Neural crest cell (in vitro differentiated cells): Measurements from ENCODE around the gene C21orf58. TPM values are rescaled to one million over a fixed set of nuclear protein-coding genes. Genes with fewer than 3 reads are reported as not detected.

Experiments used
- DNase-seq: peaks from one replicate; pipeline ENCODE4 v3.0.0; 2021; ENCODE audit warnings: low read depth, mixed read lengths, low spot score
- H3K27ac Mint-ChIP-seq: one replicate; pipeline ENCODE4 v1.8.0; 2021; ENCODE audit warnings: mild to moderate bottlenecking, mixed read lengths; ENCODE audit not compliant: unreplicated experiment
- H3K27me3 Mint-ChIP-seq: 2 replicates; pipeline ENCODE4 v1.8.0; 2021; ENCODE audit warnings: low read depth, mild to moderate bottlenecking, mixed read lengths
- H3K36me3 Mint-ChIP-seq: 2 replicates; pipeline ENCODE4 v1.8.0; 2021; ENCODE audit warnings: low read depth, mild to moderate bottlenecking, mixed read lengths
- H3K4me1 Mint-ChIP-seq: 2 replicates; pipeline ENCODE4 v1.8.0; 2021; ENCODE audit warnings: mixed read lengths
- H3K4me3 Mint-ChIP-seq: one replicate; pipeline ENCODE4 v1.8.0; 2021; ENCODE audit warnings: mild to moderate bottlenecking, mixed read lengths
- H3K9me3 Mint-ChIP-seq: 2 replicates; pipeline ENCODE4 v1.8.0; 2021; ENCODE audit warnings: mixed read lengths
- total RNA-seq: library from RNA; stranded (reverse); gene quantifications from 2 replicates; pipeline ENCODE4 v1.2.1, GENCODE V29; 2021
- TF ChIP-seq, protein P1 (sequence below): fragments of 200-600 bp; sonication (generic); conservative IDR thresholded peaks from 2 replicates; pipeline ENCODE4 v1.5.0; 2021; ENCODE audit warnings: antibody characterized with exemption, mild to moderate bottlenecking

C21orf58 gene
- total RNA-seq, 1 donor from 2014 or later, result 61.5 TPM

DNA sequence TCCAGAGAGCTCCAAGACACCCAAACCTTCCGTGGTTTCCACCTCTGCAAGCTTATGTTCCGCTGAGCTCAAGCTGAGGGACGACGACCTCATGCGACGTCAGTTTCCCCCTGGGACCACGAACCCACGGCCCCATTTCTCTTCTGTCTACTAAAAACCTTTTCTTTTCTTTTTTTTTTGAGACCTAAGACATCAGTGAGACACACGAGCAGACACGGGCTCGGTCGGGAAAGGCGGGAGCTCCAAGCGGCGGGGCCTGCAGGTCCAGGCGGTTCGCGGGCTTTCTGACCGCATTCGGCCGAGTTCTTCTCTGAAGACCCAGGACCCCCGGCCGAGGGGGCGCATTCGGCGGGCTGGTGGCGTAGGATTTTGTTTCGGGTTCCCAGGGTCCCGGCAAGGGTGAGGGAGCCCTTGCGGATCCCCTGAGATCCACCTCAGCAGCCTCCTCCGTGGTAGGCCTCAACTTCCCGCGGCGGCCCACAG lies 402 bp downstream of the C21orf58 start:
- Mint-ChIP-seq H3K9me3 (no peaks in the 10 kb centered on the region), H3K27ac (peak overlapping the region; percentile 99), H3K36me3 (peaks cover 15% of the 10 kb centered on the region), H3K27me3 (no peaks in the 10 kb centered on the region), H3K4me1 (peaks cover 40% of the 10 kb centered on the region), H3K4me3 (peak overlapping the region; percentile 97)
- no peak for DNase-seq
- TF ChIP-seq, protein P1, sequence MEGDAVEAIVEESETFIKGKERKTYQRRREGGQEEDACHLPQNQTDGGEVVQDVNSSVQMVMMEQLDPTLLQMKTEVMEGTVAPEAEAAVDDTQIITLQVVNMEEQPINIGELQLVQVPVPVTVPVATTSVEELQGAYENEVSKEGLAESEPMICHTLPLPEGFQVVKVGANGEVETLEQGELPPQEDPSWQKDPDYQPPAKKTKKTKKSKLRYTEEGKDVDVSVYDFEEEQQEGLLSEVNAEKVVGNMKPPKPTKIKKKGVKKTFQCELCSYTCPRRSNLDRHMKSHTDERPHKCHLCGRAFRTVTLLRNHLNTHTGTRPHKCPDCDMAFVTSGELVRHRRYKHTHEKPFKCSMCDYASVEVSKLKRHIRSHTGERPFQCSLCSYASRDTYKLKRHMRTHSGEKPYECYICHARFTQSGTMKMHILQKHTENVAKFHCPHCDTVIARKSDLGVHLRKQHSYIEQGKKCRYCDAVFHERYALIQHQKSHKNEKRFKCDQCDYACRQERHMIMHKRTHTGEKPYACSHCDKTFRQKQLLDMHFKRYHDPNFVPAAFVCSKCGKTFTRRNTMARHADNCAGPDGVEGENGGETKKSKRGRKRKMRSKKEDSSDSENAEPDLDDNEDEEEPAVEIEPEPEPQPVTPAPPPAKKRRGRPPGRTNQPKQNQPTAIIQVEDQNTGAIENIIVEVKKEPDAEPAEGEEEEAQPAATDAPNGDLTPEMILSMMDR, result no peak

DNA sequence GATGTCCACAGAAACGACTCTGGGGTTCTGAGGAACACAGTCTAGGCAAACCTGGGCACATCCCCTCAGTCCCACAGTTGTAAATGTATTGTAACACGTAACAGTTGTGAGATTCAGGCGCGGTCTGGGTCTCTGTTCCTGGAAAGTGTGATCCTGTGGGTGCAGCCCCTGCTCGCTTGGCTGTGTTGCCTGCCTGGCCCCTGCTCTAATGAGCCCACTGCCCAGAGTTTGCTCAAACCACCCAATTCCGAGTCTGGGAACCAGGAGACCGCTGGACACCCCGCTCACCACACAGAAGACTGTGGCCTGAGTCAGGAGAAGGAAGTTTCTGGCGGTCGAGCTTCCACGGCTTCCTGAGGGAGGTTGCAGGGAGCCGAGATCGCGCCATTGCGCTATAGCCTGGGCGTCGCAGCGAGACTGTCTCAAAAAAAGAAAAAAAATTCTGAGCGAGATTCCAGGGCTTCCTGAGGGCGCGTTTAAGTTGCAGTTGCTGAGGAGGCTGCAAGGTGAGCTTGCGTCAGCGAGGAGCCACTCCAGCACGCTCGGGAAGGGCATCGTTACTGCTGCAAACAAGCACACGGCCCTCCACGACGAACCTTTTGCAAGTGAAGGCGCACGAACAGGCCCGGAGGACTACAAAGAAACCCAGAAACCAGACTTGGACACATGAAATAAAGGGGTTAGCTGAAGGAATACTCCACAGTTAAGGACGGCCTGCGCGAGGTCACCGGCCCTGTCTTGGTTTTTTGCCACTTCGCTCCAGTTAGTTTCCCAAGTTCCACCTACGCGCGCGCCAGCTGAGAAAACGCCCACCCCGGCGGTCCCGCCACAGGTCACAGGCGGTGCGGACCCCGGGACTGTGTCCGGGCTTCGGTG lies 1.1 kb downstream of the C21orf58 start:
- DNase-seq, result no peak
- Mint-ChIP-seq H3K36me3 (peaks cover 15% of the 10 kb centered on the region), H3K27ac (peak overlapping the region; percentile 99), H3K9me3 (no peaks in the 10 kb centered on the region), H3K4me3 (peak overlapping the region; percentile 97), H3K4me1 (peaks cover 40% of the 10 kb centered on the region), H3K27me3 (no peaks in the 10 kb centered on the region)
- TF ChIP-seq, protein P1, result no peak

DNA sequence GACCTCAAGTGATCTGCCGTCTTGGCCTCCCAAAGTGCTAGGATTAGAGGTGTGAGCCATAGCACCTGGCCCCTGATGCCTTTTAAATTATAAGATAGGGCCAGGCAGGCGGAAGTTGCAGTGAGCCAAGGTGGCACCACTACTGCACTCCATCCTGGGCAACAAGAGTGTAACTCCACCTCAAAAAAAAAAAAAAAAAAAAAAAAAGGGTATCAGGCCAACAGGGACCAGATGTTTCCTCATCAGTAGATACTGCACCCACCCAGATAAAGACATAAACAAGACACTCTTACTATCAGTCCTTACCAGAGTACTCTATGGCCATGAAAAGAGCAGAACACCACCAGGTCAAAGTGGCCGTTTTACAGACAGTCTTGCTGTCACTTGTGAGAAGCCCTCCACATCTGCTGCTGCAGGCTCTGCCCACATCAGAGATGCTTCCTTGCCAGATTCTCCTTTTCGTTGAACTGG lies 3.3 kb downstream of the C21orf58 start:
- Mint-ChIP-seq H3K4me1 (peaks cover 28% of the 10 kb centered on the region), H3K4me3 (peak overlapping the region; percentile 97), H3K27me3 (no peaks in the 10 kb centered on the region), H3K36me3 (peaks cover 10% of the 10 kb centered on the region), H3K27ac (no peak overlapping the region), H3K9me3 (no peaks in the 10 kb centered on the region)
- TF ChIP-seq, protein P1, result no peak
- no peak for DNase-seq

DNA sequence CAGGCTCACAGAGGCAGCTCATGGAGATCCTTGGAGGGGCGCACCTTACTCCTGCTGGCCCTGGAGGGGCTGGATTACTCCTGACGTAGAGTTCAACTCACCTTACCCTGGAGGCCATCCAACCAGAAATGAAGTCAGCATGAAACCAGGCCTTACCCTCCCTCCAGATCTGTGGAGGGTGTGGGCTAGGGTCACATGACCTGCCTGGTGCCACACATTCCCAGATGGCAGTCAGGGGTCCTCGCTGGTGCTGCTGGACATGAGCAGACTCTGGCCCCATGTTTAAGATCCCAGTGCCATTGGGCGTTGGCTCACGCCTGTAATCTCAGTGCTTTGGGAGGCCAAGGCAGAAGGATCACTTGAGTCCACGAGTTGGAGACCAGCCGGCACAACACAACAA lies 4.5 kb downstream of the C21orf58 start:
- H3K36me3 Mint-ChIP-seq, result peaks cover 10% of the 10 kb centered on the region
- H3K27ac Mint-ChIP-seq, result no peak overlapping the region
- H3K27me3 Mint-ChIP-seq, result no peaks in the 10 kb centered on the region
- H3K4me3 Mint-ChIP-seq, result peak overlapping the region; percentile 44
- no peak for DNase-seq
- H3K9me3 Mint-ChIP-seq, result no peaks in the 10 kb centered on the region
- TF ChIP-seq, protein P1, result no peak
- peaks cover 26% of the 10 kb centered on the region for H3K4me1 Mint-ChIP-seq

DNA sequence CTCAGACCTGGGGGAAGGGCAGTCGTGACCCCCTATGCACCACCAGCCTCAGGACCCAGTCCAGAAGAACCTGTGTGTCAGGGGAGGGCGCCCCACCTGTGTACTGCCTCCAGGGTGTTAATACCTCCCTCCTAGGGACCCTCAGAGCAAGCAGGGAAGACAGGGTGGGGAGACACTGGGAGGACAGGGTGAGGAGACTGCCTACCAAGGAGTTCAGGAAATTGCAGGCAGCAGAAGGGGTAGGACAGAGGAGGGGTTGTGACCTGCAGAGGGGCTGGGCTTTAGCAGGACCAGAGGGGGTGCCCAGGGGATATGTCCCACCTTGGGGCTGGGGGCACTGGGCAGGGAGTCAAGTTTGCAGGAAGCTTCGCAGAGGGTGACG lies 5.2 kb downstream of the C21orf58 start:
- H3K27me3 Mint-ChIP-seq, result no peaks in the 10 kb centered on the region
- TF ChIP-seq, protein P1, result no peak
- H3K36me3 Mint-ChIP-seq, result peaks cover 10% of the 10 kb centered on the region
- DNase-seq, result no peak
- H3K4me1 Mint-ChIP-seq, result peaks cover 26% of the 10 kb centered on the region
- H3K4me3 Mint-ChIP-seq, result peak overlapping the region; percentile 47
- no peak overlapping the region for H3K27ac Mint-ChIP-seq
- H3K9me3 Mint-ChIP-seq, result no peaks in the 10 kb centered on the region
